K562 (cell line): Measurements from ENCODE around the gene BNC2. TPM values are rescaled to one million over a fixed set of nuclear protein-coding genes. Genes with fewer than 3 reads are reported as not detected.

Source experiments
- ATAC-seq: fragments of 200-7000 bp; cut with Tn5 transposase; 3 replicates; pipeline ENCODE4 v1.9.1; 2020; ENCODE audit warnings: moderate library complexity
- BruUV-seq: library from RNA; stranded (reverse); fragments of 400-500 nt; replicated peaks from 2 replicates; lab custom pipeline; 2021; lab: Mats Ljungman, UMichigan
- CTCF ChIA-PET: fragments of 300-600 bp; formaldehyde crosslinking; extraction: SDS; loops from one replicate; lab custom pipeline; 2021; ENCODE audit warnings: low intra/inter-chr PET ratio; lab: Yijun Ruan, JAX
- POLR2A ChIA-PET: fragments of 300-600, 350-650 bp; sonication (Branson Sonifier 250); formaldehyde crosslinking; extraction: SDS; loops from one replicate; lab custom pipeline; 2021; ENCODE audit warnings: antibody characterized with exemption, inconsistent platforms; lab: Yijun Ruan, JAX
- DNase-seq, 4 experiments: peaks; one replicate each; pipeline versions ENCODE4 v3.0.0 to v3.0.0-alpha.2; 2011 to 2018; ENCODE audit warnings: low spot score in 3 of 4, mixed read lengths in 3 of 4; ENCODE audit errors: extremely low read depth in 1 of 4
- FAIRE-seq: peaks from 2 replicates; lab custom pipeline; 2011; peaks lifted over from hg19 to GRCh38; lab: Jason Lieb, UNC
- H2AFZ ChIP-seq: 2 replicates; pipeline ENCODE4 v1.6.0; 2011; ENCODE audit warnings: low read depth, low read length, control low read depth, inconsistent platforms
- H3K27ac ChIP-seq: fragments of 200-600 bp; 3 replicates; pipeline ENCODE4 v1.8.0; 2011; ENCODE audit warnings: low read depth, mild to moderate bottlenecking, control low read depth, inconsistent platforms, low read length, moderate library complexity, mixed read lengths; ENCODE audit errors: extremely low read depth
- H3K27me3 ChIP-seq, 2 experiments: fragments of 300-600 bp in 1 of 2; 2 replicates in 1 of 2; 3 replicates in 1 of 2; pipeline versions ENCODE4 v1.6.0 to v1.8.0; 2011; ENCODE audit warnings: inconsistent platforms in 2 of 2, low read length in 2 of 2, mild to moderate bottlenecking in 1 of 2, mixed read lengths in 1 of 2, moderate library complexity in 1 of 2; ENCODE audit not compliant: control insufficient read depth in 2 of 2, insufficient read depth in 2 of 2
- H3K36me3 ChIP-seq: fragments of 300-600 bp; 3 replicates; pipeline ENCODE4 v1.8.0; 2011; ENCODE audit warnings: mild to moderate bottlenecking, low read length, inconsistent platforms; ENCODE audit not compliant: control insufficient read depth, insufficient read depth
- H3K4me1 ChIP-seq, 2 experiments: fragments of 200-600 bp in 1 of 2; replicated peaks in 1 of 2; 2 replicates in 1 of 2; 3 replicates in 1 of 2; pipeline versions ENCODE4 v1.5.1 to v1.8.0; 2011; ENCODE audit warnings: inconsistent platforms in 2 of 2, low read length in 2 of 2, mild to moderate bottlenecking in 1 of 2, mixed read lengths in 1 of 2, moderate library complexity in 1 of 2; ENCODE audit not compliant: control insufficient read depth in 2 of 2, insufficient read depth in 2 of 2
- H3K4me2 ChIP-seq: 2 replicates; pipeline ENCODE4 v1.6.1; 2011; ENCODE audit warnings: low read length, control low read depth, inconsistent platforms, mixed read lengths; ENCODE audit not compliant: insufficient read depth
- H3K4me3 ChIP-seq: fragments of 200-600 bp; sonication (generic), shearing (Covaris generic); 2 replicates; pipeline ENCODE4 v1.5.1; 2016; ENCODE audit warnings: control low read depth, inconsistent platforms
- H3K79me2 ChIP-seq: fragments of 200-600 bp; 3 replicates; pipeline ENCODE4 v1.8.0; 2011; ENCODE audit warnings: low read length, inconsistent platforms; ENCODE audit not compliant: control insufficient read depth, insufficient read depth
- H3K9ac ChIP-seq, 2 experiments: 2 replicates each; pipeline versions ENCODE4 v1.6.0 to v1.6.1; 2011; ENCODE audit warnings: low read depth in 2 of 2, low read length in 2 of 2, control low read depth in 1 of 2, inconsistent platforms in 1 of 2, mild to moderate bottlenecking in 1 of 2, mixed read lengths in 1 of 2; ENCODE audit not compliant: insufficient read depth in 1 of 2
- H3K9me1 ChIP-seq: one replicate; pipeline ENCODE4 v1.6.0; 2011; ENCODE audit warnings: inconsistent platforms, mild to moderate bottlenecking, low read length, moderate library complexity; ENCODE audit not compliant: control insufficient read depth, insufficient read depth
- H3K9me3 ChIP-seq: replicated peaks from 2 replicates; pipeline ENCODE4 v1.5.1; 2011; ENCODE audit warnings: low read depth, low read length, inconsistent platforms; ENCODE audit not compliant: control insufficient read depth, insufficient read depth
- H4K20me1 ChIP-seq: replicated peaks from 2 replicates; pipeline ENCODE4 v1.6.1; 2011; ENCODE audit warnings: low read length, inconsistent platforms, mixed read lengths; ENCODE audit not compliant: control insufficient read depth, insufficient read depth
- GATAD2B ChIP-seq: fragments of 450-650 bp; IDR thresholded peaks from 2 replicates; pipeline ENCODE4 v1.6.1; 2017; ENCODE audit warnings: mild to moderate bottlenecking, borderline replicate concordance
- RCOR1 ChIP-seq, 2 experiments: IDR thresholded peaks; 2 replicates each; pipeline ENCODE4 v1.6.1; 2012; ENCODE audit warnings: low read depth in 2 of 2, low read length in 2 of 2, borderline replicate concordance in 1 of 2, improper control_type of control experiment in 1 of 2
- SMARCB1 ChIP-seq: IDR thresholded peaks from 2 replicates; pipeline ENCODE4 v1.6.1; 2011; ENCODE audit warnings: improper control_type of control experiment, low read depth; ENCODE audit not compliant: insufficient read length
- ZNF76 ChIP-seq: fragments of 250-450 bp; sonication (Bioruptor Pico); IDR thresholded peaks from 2 replicates; pipeline ENCODE4 v1.4.0; 2020; ENCODE audit warnings: mild to moderate bottlenecking, moderate library complexity, borderline replicate concordance
- WGBS: fragments of 100-300 bp; shearing (Covaris generic); methylation state at CpG from one replicate; pipeline ENCODE4 v1.1.6; 2016; ENCODE audit warnings: low coverage, mixed read lengths; ENCODE audit not compliant: insufficient coverage; ENCODE audit errors: missing lambda C conversion rate; 5-methylcytosine and 5-hydroxymethylcytosine counted together
- in situ Hi-C: fragments of 300-500 bp; cut with MboI; formaldehyde crosslinking; loops from 4 replicates; pipeline ENCODE4 v1.15.0; 2018; ENCODE audit warnings: inconsistent platforms, mixed read lengths
- intact Hi-C: fragments of 100-400 bp; cut with micrococcal nuclease; formaldehyde crosslinking; loops from 2 replicates; pipeline ENCODE4 v1.14.2; 2022
- polyA plus RNA-seq, 8 experiments: library from polyadenylated mRNA; depleted of rRNA in 4 of 8; stranded (reverse) in 5 of 8; unstranded in 3 of 8; fragments of >200 nt; fragmentation: Nextera tagmentation in 2 of 8; fragmentation: Illumina TruSeq in 1 of 8; extraction: Ambion mirVana in 2 of 8; extraction: Trizol in 1 of 8; gene quantifications; 2 replicates each; pipeline versions ENCODE4 v1.2.1 to v1.2.3, GENCODE V29; 2011 to 2014; ENCODE audit warnings: inconsistent platforms in 1 of 8, missing spikeins in 1 of 8
- total RNA-seq, 7 experiments: library from RNA; depleted of rRNA in 6 of 7; stranded (reverse); fragments of >200 nt in 6 of 7; fragmentation: Illumina TruSeq in 2 of 7; extraction: Trizol in 2 of 7; gene quantifications; 2 replicates each; pipeline versions ENCODE4 v1.2.1 to v1.2.3, GENCODE V29; 2011 to 2021; ENCODE audit warnings: low replicate concordance in 1 of 7
- TF ChIP-seq, protein P1 (sequence below): fragments of 450-650 bp; formaldehyde crosslinking; IDR thresholded peaks from 2 replicates; pipeline ENCODE4 v1.4.0; 2020; ENCODE audit warnings: mild to moderate bottlenecking, mixed read lengths
- TF ChIP-seq, protein P2 (sequence below), 2 experiments: fragments of 450-650 bp; IDR thresholded peaks; 2 replicates each; pipeline ENCODE4 v1.6.1; 2018; ENCODE audit warnings: mild to moderate bottlenecking in 2 of 2, low read depth in 1 of 2; ENCODE audit not compliant: partially characterized antibody in 2 of 2

The BNC2 gene
- total and polyA plus RNA-seq, 9 of the 15 experiments (the other 6 are each of a cell fraction or from before 2014, with no cell fraction given): not detected

DNA sequence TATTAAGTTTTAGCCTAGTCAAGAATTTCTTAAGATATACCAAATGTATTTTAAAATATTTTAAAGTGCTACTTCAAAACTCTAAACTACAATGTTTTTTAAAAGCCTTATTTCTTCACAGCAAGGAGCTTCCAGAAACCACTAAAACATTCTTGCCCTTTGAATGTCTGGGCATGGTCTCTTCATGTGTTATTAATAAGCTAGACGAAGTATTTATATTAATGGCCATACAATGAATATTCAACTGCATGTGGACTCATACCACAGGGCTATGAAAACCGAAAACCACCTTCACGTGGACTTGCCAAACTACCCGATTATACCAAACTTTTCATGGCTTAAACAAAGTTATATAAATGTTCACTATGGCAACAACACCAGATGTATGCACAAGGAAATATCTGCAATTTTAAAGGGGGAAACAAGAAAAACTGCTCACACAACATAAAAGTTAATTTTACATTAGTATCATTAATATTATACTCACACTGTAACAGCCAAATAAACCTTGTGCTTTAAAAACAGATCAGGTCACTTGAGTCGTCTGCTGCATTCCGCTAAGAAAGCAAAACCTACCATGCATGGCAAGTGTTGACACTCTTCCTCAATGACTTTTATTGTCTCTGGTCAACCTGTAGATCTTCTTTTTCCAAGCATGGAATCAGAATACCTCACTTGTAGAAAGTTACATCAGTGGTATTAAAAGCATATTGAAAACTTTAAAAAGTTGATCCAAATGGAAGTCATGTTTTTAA, 246.3 kb downstream of the BNC2 start:
- no peak for FAIRE-seq
- intact Hi-C loops (no loop called here), in situ Hi-C loops (no loop called here)
- Histone ChIP-seq H3K9me1 (no peaks in the 10 kb centered on the region), H3K79me2 (no peaks in the 10 kb centered on the region), H4K20me1 (no peaks in the 10 kb centered on the region), H2AFZ (no peak overlapping the region), H3K4me2 (no peak overlapping the region), H3K27me3 (no peaks in the 10 kb centered on the region), H3K9me3 (no peaks in the 10 kb centered on the region), H3K9ac (no peak overlapping the region), H3K36me3 (no peaks in the 10 kb centered on the region), H3K4me3 (no peak overlapping the region), H3K4me1 (no peaks in the 10 kb centered on the region), H3K27ac (no peak overlapping the region)
- TF ChIP-seq ZNF76 (CRISPR knock-in tag): no peak
- TF ChIP-seq, protein P1, sequence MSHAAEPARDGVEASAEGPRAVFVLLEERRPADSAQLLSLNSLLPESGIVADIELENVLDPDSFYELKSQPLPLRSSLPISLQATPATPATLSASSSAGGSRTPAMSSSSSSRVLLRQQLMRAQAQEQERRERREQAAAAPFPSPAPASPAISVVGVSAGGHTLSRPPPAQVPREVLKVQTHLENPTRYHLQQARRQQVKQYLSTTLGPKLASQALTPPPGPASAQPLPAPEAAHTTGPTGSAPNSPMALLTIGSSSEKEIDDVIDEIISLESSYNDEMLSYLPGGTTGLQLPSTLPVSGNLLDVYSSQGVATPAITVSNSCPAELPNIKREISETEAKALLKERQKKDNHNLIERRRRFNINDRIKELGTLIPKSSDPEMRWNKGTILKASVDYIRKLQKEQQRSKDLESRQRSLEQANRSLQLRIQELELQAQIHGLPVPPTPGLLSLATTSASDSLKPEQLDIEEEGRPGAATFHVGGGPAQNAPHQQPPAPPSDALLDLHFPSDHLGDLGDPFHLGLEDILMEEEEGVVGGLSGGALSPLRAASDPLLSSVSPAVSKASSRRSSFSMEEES (CRISPR knock-in tag): no peak
- no peak for TF ChIP-seq GATAD2B
- TF ChIP-seq, protein P2, sequence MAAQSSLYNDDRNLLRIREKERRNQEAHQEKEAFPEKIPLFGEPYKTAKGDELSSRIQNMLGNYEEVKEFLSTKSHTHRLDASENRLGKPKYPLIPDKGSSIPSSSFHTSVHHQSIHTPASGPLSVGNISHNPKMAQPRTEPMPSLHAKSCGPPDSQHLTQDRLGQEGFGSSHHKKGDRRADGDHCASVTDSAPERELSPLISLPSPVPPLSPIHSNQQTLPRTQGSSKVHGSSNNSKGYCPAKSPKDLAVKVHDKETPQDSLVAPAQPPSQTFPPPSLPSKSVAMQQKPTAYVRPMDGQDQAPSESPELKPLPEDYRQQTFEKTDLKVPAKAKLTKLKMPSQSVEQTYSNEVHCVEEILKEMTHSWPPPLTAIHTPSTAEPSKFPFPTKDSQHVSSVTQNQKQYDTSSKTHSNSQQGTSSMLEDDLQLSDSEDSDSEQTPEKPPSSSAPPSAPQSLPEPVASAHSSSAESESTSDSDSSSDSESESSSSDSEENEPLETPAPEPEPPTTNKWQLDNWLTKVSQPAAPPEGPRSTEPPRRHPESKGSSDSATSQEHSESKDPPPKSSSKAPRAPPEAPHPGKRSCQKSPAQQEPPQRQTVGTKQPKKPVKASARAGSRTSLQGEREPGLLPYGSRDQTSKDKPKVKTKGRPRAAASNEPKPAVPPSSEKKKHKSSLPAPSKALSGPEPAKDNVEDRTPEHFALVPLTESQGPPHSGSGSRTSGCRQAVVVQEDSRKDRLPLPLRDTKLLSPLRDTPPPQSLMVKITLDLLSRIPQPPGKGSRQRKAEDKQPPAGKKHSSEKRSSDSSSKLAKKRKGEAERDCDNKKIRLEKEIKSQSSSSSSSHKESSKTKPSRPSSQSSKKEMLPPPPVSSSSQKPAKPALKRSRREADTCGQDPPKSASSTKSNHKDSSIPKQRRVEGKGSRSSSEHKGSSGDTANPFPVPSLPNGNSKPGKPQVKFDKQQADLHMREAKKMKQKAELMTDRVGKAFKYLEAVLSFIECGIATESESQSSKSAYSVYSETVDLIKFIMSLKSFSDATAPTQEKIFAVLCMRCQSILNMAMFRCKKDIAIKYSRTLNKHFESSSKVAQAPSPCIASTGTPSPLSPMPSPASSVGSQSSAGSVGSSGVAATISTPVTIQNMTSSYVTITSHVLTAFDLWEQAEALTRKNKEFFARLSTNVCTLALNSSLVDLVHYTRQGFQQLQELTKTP (IDR thresholded peaks at IDR 0.05; ENCODE audit: low read depth in 1 of 2, partially characterized antibody in 2 of 2): no peak
- no peak for TF ChIP-seq SMARCB1
- no peak for TF ChIP-seq RCOR1 (IDR thresholded peaks at IDR 0.05; ENCODE audit: borderline replicate concordance in 1 of 2, low read depth in 2 of 2, low read length in 2 of 2)
- ChIA-PET POLR2A (no interaction called here), CTCF (no interaction called here)
- no TSS peak for BruUV-seq
- no peak for DNase-seq
- WGBS: 4% methylated on average over 6 of the region's 6 CpGs
- no peak for ATAC-seq
